WTC11 (cell line): ENCODE results near the gene MACF1.

Experiments used
- CTCF ChIP-seq: fragments of 200-600 bp; IDR thresholded peaks from 2 replicates; pipeline ENCODE4 v1.8.0; 2022; ENCODE audit warnings: antibody characterized with exemption
- HMGA2 ChIP-seq: fragments of 250-450 bp; sonication (Bioruptor Pico); IDR thresholded peaks from 2 replicates; pipeline ENCODE4 v1.4.0; 2021; ENCODE audit warnings: mild to moderate bottlenecking, moderate library complexity
- JAZF1 ChIP-seq: fragments of 250-450 bp; sonication (Bioruptor Pico); IDR thresholded peaks from 2 replicates; pipeline ENCODE4 v1.9.0; 2021; ENCODE audit warnings: moderate library complexity, mild to moderate bottlenecking, inconsistent platforms
- MAX ChIP-seq: sonication (generic); formaldehyde crosslinking; IDR thresholded peaks from 2 replicates; pipeline ENCODE4 v1.8.0; 2022; ENCODE audit warnings: mild to moderate bottlenecking, missing genetic modification reagents
- SMAD3 ChIP-seq: sonication (generic); formaldehyde crosslinking; IDR thresholded peaks from 2 replicates; pipeline ENCODE4 v1.8.0; 2022; ENCODE audit warnings: missing genetic modification reagents, mild to moderate bottlenecking, borderline replicate concordance
- TP53 ChIP-seq: sonication (generic); formaldehyde crosslinking; IDR thresholded peaks from 2 replicates; pipeline ENCODE4 v1.8.1; 2023; ENCODE audit warnings: mild to moderate bottlenecking, missing genetic modification reagents
- ZNF232 ChIP-seq: sonication (generic); formaldehyde crosslinking; IDR thresholded peaks from 2 replicates; pipeline ENCODE4 v1.8.0; 2022; ENCODE audit warnings: mild to moderate bottlenecking, missing genetic modification reagents
- TF ChIP-seq, protein P1 (sequence below): sonication (generic); formaldehyde crosslinking; IDR thresholded peaks from 2 replicates; pipeline ENCODE4 v1.8.1; 2022; ENCODE audit warnings: low read depth, mild to moderate bottlenecking, moderate library complexity, missing genetic modification reagents, borderline replicate concordance
- TF ChIP-seq, protein P2 (sequence below): sonication (generic); formaldehyde crosslinking; IDR thresholded peaks from 2 replicates; pipeline ENCODE4 v1.8.1; 2022; ENCODE audit warnings: low read depth, missing genetic modification reagents, borderline replicate concordance

DNA sequence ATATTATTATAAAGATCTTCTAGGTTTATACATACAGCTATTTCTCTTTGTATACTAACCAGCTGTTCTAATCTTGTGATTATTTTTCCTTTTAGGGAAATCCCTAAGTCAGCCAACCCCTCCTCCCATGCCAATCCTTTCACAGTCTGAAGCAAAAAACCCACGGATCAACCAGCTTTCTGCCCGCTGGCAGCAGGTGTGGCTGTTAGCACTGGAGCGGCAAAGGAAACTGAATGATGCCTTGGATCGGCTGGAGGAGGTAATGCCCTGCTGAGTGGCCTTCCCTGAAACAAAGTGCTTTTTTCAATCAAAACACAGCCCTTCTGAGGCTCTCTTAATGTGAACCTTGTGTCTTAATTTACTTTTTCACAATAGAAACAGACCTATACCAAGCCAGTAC, 254.5 kb downstream of the MACF1 start:
- no peak for TF ChIP-seq CTCF
- TF ChIP-seq, protein P1, sequence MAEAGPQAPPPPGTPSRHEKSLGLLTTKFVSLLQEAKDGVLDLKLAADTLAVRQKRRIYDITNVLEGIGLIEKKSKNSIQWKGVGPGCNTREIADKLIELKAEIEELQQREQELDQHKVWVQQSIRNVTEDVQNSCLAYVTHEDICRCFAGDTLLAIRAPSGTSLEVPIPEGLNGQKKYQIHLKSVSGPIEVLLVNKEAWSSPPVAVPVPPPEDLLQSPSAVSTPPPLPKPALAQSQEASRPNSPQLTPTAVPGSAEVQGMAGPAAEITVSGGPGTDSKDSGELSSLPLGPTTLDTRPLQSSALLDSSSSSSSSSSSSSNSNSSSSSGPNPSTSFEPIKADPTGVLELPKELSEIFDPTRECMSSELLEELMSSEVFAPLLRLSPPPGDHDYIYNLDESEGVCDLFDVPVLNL, result no peak
- no peak for TF ChIP-seq MAX (CRISPR knock-in tag)
- TF ChIP-seq SMAD3, result no peak
- TF ChIP-seq TP53 (CRISPR knock-in tag), result no peak
- TF ChIP-seq, protein P2, sequence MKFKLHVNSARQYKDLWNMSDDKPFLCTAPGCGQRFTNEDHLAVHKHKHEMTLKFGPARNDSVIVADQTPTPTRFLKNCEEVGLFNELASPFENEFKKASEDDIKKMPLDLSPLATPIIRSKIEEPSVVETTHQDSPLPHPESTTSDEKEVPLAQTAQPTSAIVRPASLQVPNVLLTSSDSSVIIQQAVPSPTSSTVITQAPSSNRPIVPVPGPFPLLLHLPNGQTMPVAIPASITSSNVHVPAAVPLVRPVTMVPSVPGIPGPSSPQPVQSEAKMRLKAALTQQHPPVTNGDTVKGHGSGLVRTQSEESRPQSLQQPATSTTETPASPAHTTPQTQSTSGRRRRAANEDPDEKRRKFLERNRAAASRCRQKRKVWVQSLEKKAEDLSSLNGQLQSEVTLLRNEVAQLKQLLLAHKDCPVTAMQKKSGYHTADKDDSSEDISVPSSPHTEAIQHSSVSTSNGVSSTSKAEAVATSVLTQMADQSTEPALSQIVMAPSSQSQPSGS (CRISPR knock-in tag), result no peak
- TF ChIP-seq HMGA2, result no peak
- TF ChIP-seq ZNF232 (CRISPR knock-in tag), result no peak
- TF ChIP-seq JAZF1 (CRISPR knock-in tag), result no peak
